HG03060 (cell line): ENCODE data around the gene F8A1.
"Not testable (repeated sequence)": the region's sequence is repeated elsewhere in the genome, so short reads cannot be mapped to it uniquely, and the experiment has no call there.

Experiments
- ATAC-seq: cut with Tn5 transposase; IDR thresholded peaks from one replicate; pipeline ENCODE4 v1.9.1; 2021; ENCODE audit warnings: low read depth, moderate number of reproducible peaks; ENCODE audit not compliant: unreplicated experiment

The F8A1 gene

GRCh38 chrX:154886069-154886788 lies at the start of gene F8A1:
Gene F8A1 (plus strand): TSS chrX:154886355. CDS start chrX:154886375, 20 bp downstream.
- ATAC-seq: not testable (repeated sequence)

GRCh38 chrX:154840856-154841255 lies 45.3 kb upstream of the F8A1 start:
- no peak for ATAC-seq

GRCh38 chrX:154850957-154851611 lies 35.1 kb upstream of the F8A1 start:
- ATAC-seq: no peak

GRCh38 chrX:154855256-154855655 lies 30.9 kb upstream of the F8A1 start:
- ATAC-seq: no peak

GRCh38 chrX:154868522-154868921 lies 17.6 kb upstream of the F8A1 start:
- ATAC-seq: not testable (repeated sequence)

- ATAC-seq: no peak
Observed at GRCh38 chrX:154873329-154873728, 12.8 kb upstream of the F8A1 start.

- ATAC-seq: not testable (repeated sequence)
Observed at GRCh38 chrX:154884069-154884468, 2.1 kb upstream of the F8A1 start.

GRCh38 chrX:154885057-154885456 lies 1.1 kb upstream of the F8A1 start:
- not testable (repeated sequence) for ATAC-seq

GRCh38 chrX:154885549-154885948 lies 606 bp upstream of the F8A1 start:
- ATAC-seq: not testable (repeated sequence)

GRCh38 chrX:154886789-154887221 lies 650 bp downstream of the F8A1 start:
- ATAC-seq: not testable (repeated sequence)

GRCh38 chrX:154890990-154891639 lies 5.0 kb downstream of the F8A1 start:
- no peak for ATAC-seq

- ATAC-seq: no peak
Observed at GRCh38 chrX:154892296-154892695, 6.1 kb downstream of the F8A1 start.

GRCh38 chrX:154900323-154900722 lies 14.2 kb downstream of the F8A1 start:
- no peak for ATAC-seq

GRCh38 chrX:154902408-154902807 lies 16.3 kb downstream of the F8A1 start:
- no peak for ATAC-seq

- ATAC-seq: no peak
Observed at GRCh38 chrX:154908821-154909220, 22.7 kb downstream of the F8A1 start.

GRCh38 chrX:154910048-154910447 lies 23.9 kb downstream of the F8A1 start:
- ATAC-seq: not testable (repeated sequence)

- ATAC-seq: not testable (repeated sequence)
Observed at GRCh38 chrX:154910528-154910927, 24.4 kb downstream of the F8A1 start.

GRCh38 chrX:154914052-154914451 lies 27.9 kb downstream of the F8A1 start:
- ATAC-seq: no peak

GRCh38 chrX:154918060-154918483 lies 31.9 kb downstream of the F8A1 start:
- no peak for ATAC-seq

GRCh38 chrX:154924771-154925170 lies 38.6 kb downstream of the F8A1 start:
- not testable (repeated sequence) for ATAC-seq
